Measurements from ENCODE around the gene DDX24.

DNA sequence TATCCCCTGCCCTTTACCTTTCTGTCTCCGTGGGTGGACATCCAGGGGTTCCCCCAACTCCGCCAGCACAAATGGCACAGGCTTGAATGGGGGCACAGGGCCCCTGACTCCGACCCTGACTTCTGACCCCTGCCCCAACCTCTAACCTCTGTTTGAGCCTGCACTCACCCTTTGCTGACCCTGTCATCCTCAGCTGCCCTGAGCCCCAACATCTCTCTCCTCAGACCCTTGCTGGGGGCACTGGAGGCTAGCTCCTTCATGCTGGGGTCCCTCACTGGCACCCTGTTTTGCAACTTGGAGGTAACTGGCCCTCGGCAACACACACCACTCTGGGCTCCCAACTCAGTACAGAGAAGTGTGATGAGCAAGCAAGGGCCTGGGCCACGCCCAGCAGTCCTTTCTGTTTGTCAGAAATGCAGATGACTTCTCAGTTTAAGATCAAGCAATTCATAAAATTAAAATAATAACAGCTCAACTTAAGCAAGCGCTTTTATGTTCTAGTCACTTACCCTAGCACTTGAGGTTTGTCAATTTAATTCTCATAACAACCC is 31.6 kb upstream of the DDX24 start:
- no peak for TF ChIP-seq POLR2A (IDR thresholded peaks at IDR 0.05; ENCODE audit: extremely low read depth, insufficient read length)
- TF ChIP-seq, protein P1, sequence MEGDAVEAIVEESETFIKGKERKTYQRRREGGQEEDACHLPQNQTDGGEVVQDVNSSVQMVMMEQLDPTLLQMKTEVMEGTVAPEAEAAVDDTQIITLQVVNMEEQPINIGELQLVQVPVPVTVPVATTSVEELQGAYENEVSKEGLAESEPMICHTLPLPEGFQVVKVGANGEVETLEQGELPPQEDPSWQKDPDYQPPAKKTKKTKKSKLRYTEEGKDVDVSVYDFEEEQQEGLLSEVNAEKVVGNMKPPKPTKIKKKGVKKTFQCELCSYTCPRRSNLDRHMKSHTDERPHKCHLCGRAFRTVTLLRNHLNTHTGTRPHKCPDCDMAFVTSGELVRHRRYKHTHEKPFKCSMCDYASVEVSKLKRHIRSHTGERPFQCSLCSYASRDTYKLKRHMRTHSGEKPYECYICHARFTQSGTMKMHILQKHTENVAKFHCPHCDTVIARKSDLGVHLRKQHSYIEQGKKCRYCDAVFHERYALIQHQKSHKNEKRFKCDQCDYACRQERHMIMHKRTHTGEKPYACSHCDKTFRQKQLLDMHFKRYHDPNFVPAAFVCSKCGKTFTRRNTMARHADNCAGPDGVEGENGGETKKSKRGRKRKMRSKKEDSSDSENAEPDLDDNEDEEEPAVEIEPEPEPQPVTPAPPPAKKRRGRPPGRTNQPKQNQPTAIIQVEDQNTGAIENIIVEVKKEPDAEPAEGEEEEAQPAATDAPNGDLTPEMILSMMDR (IDR thresholded peaks at IDR 0.05; ENCODE audit: low read depth, low read length): no peak
